Cardiac septum (tissue), 1 donor: ENCODE results near the gene POLR1E. TPM values are rescaled to one million over a fixed set of nuclear protein-coding genes. Genes with fewer than 3 reads are reported as not detected.

Source experiments
- DNase-seq: peaks from one replicate; pipeline ENCODE4 v3.0.0-alpha.2; 2020; ENCODE audit warnings: low spot score
- intact Hi-C: fragments of 100-400 bp; cut with DNase I; formaldehyde crosslinking; loops from one replicate; pipeline ENCODE4 v1.14.0; 2022
- long read RNA-seq: library from polyadenylated mRNA; unstranded; transcript quantifications from one replicate; pipeline ENCODE4 v2.0.0, GENCODE V29; 2021
- total RNA-seq: library from RNA; stranded (reverse); fragmentation: NEBNext Ultra II Directional; extraction: Animal tissue kit (Norgen Biotek cat#: 25700); gene quantifications from one replicate; pipeline ENCODE4 v1.2.1, GENCODE V29; 2021
- donor health status: DM: no; HTN: no; CAD: no.

Gene POLR1E, protein sequence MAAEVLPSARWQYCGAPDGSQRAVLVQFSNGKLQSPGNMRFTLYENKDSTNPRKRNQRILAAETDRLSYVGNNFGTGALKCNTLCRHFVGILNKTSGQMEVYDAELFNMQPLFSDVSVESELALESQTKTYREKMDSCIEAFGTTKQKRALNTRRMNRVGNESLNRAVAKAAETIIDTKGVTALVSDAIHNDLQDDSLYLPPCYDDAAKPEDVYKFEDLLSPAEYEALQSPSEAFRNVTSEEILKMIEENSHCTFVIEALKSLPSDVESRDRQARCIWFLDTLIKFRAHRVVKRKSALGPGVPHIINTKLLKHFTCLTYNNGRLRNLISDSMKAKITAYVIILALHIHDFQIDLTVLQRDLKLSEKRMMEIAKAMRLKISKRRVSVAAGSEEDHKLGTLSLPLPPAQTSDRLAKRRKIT
- 18.8 TPM for total RNA-seq
- long read RNA-seq, transcript POLR1E-202 (12 exons, 1,868 nt), result major isoform, 17 of 22 reads
- long read RNA-seq, partial matches to known transcripts, result 2 of 22 reads
- long read RNA-seq, other reads (novel, unspliced or antisense), result 3 of 22 reads

DNA sequence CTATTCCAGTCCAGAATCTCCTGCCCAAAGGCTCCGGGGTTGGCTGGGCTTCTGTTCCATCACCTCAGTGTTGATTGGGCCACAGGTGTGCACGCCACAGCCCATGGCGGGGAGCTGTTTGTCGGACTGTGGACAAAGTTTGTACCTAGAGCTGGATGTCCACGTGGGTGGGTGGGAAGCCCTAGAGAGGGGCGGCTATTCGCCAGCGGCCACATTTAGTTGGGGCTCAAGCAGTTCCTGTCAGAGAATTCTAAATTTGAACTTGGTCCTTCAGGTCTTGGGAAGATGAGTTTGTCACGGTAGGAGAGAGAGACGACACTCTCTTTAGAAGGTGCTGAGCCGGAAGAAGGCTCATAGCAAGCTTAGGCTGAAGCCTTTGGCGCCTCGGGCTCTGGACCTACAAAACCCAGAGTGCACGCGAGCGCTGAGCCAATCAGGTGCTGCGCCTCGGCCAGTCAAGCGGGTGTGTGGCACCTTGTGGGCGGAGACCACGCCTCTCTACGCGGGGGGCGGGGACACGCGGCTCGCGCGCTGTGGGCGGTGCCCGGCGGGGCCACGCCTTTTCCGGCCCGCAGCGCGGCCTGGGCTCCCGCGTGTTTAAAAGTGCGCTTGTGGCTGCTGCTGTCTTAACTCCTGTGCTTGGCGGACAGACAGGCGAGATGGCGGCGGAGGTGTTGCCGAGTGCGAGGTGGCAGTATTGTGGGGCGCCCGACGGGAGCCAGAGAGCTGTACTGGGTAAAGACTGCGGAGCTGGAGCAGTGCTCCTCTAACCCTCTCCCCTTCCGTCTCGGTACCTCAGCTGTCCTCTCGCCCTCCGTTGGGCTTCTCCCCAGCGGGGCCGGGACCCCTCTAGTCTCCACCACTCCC, at the start of gene POLR1E:
TSS of gene POLR1E (plus strand) at position 560 of the 867 bp plus-strand sequence. CDS start at position 660, 100 bp downstream.
- peak; percentile 96 for DNase-seq
- intact Hi-C loops, result loop anchor here (2.0 to 10.0 kb wide), 6 partner anchors 19 to 419 kb away; partner anchors contain the start of genes EXOSC3, FBXO10, SLC25A51 and TOMM5

GRCh38 chr9:37436540-37436939, 49.2 kb upstream of the POLR1E start:
- intact Hi-C loops, result loop anchor here (5.0 kb wide), 1 partner anchor 51 kb away; the partner anchor contains the start of gene POLR1E
- DNase-seq, result peak; percentile 76

DNA sequence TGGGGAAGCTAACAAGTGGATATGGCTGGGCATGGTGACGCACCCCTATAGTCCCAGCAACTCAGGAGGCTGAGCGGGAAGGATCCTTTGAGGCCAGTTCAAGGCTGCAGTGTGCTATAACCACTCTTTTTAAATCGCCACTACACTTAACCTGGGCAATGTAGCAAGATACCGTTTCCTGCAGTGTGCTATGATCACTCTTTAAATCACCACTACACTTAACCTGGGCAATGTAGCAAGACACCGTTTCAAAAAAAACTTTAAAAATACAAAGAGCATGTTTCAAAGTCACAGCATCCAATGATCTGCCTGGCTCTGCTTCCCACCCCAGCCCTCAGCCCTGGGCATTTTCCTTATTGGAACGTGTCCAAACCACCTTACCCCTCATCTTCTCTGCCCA, 48.7 kb upstream of the POLR1E start:
- intact Hi-C loops, result loop anchor here (5.0 kb wide), 1 partner anchor 50 kb away; the partner anchor contains the start of gene POLR1E
- peak; percentile 27 for DNase-seq

DNA sequence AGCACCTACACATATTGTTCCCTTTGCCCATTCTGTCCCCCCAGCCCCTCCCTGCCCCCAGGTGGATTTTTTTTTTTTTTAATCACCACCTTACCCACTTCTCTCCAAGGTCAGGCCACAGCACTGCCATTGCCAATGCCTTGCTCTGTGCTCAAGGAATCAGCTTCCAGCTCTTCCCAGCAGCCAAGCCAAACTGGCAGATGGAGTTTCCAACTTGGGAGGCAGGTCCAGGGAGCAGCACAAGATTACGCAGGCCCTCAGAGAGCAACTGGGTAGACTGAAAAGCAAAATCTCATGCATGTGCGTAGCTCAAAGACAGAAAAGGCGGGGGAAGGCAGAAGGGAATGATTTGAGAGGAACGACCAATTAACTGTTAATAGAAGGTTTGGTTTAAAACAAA, 48.1 kb upstream of the POLR1E start:
- DNase-seq, result peak; percentile 36
- intact Hi-C loops, result loop anchor here (5.0 kb wide), 1 partner anchor 50 kb away; the partner anchor contains the start of gene POLR1E

- intact Hi-C loops, result loop anchor here (5.0 kb wide), 1 partner anchor 49 kb away; the partner anchor contains the start of gene POLR1E
- peak; percentile 69 for DNase-seq
Observed at GRCh38 chr9:37438359-37438758, 47.4 kb upstream of the POLR1E start.

- DNase-seq, result peak; percentile 39
- intact Hi-C loops, result no loop called here
Observed at GRCh38 chr9:37441776-37442370, 43.9 kb upstream of the POLR1E start.

- intact Hi-C loops, result no loop called here
- DNase-seq, result peak; percentile 44
Observed at GRCh38 chr9:37442556-37442955, 43.2 kb upstream of the POLR1E start.

- peak; percentile 12 for DNase-seq
- intact Hi-C loops, result no loop called here
Observed at GRCh38 chr9:37443566-37443965, 42.2 kb upstream of the POLR1E start.

DNA sequence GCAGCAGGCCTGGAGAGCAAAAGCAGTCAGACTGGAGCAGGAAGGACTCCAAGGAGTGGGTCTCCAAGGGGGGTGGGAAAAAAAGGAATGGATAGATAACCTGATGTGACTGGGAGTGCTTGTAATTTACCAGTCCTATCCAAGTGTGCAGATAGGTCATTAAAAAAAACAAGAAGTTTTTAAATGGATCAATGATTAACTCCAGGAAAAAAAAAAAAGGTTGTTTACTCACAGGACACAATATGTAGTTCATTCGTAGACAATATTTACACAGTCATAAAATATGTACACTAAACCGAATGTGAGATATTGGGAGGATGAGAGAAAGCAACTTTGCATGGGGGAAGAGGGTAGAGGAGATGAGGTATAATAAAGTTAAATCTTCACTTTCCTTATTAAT, 40.9 kb upstream of the POLR1E start:
- peak; percentile 0 for DNase-seq
- intact Hi-C loops, result no loop called here

- intact Hi-C loops, result no loop called here
- DNase-seq, result peak; percentile 36
Observed at GRCh38 chr9:37445832-37446231, 39.9 kb upstream of the POLR1E start.

GRCh38 chr9:37446401-37446800, 39.3 kb upstream of the POLR1E start:
- peak; percentile 15 for DNase-seq
- intact Hi-C loops, result no loop called here

- no peak for DNase-seq
- intact Hi-C loops, result no loop called here
Observed at GRCh38 chr9:37447111-37447510, 38.6 kb upstream of the POLR1E start.

GRCh38 chr9:37449862-37450632, 35.7 kb upstream of the POLR1E start:
- intact Hi-C loops, result no loop called here
- DNase-seq, result peak; percentile 6

DNA sequence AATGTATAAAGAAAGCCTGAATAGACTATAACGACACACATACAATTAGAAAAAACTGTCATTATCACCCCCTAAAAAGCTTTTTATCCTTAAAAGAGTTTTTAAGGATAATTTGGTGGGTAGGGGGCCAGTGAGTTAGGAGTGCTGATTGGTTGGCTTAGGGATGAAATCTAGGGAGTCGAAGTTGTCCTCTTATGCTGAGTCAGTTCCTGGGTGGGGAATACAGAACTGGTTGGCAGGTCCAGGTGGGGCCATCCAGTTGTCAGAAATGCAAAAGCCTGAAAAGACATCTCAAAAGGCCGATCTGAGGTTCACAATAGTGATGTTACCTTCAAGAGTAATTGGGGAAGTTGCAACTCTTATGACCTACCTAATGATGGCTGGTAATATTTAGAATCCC, 34.1 kb upstream of the POLR1E start:
- intact Hi-C loops, result no loop called here
- DNase-seq, result peak; percentile 10

DNA sequence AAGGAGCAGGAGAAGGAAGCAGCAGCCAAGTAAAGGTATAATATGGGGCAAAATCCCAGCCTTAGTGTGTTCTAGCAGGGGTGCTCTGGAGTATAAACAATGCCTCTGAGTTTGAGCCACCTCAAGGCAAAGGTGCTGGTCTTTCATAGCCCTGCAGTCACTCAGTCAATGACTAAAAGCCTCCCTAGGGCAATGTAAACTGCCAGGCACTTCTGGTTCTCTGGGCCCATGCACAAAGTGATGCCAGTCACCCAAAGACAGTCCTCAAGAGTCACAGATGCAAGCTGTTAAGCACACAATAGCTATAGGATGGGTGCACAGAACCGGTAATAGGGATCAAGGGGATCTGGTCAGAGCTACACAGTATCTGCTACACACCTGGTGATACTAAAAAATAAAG, 33.1 kb upstream of the POLR1E start:
- no peak for DNase-seq
- intact Hi-C loops, result no loop called here

GRCh38 chr9:37453827-37454226, 31.9 kb upstream of the POLR1E start:
- no peak for DNase-seq
- intact Hi-C loops, result no loop called here

GRCh38 chr9:37454238-37454637, 31.5 kb upstream of the POLR1E start:
- no peak for DNase-seq
- intact Hi-C loops, result no loop called here

- DNase-seq, result no peak
- intact Hi-C loops, result no loop called here
Observed at GRCh38 chr9:37455884-37456647, 29.7 kb upstream of the POLR1E start.
